Vagina (tissue), 2 donors: Measurements from ENCODE around the gene TUBGCP2.

ENCODE experiments used
- POLR2A ChIP-seq, 2 donors: fragments of 450-650 bp; IDR thresholded peaks; one replicate each; pipeline ENCODE4 v1.6.1; 2017; ENCODE audit warnings: antibody characterized with exemption in 2 of 2, mild to moderate bottlenecking in 2 of 2, moderate library complexity in 2 of 2
- TF ChIP-seq, protein P1 (sequence below), 3 experiments: fragments of 450-650 bp in 2 of 3; fragments of 200-600 bp in 1 of 3; sonication (generic) in 1 of 3; IDR thresholded peaks; one replicate each; pipeline ENCODE4 v1.5.1; 2017 to 2019; ENCODE audit warnings: antibody characterized with exemption in 3 of 3, mild to moderate bottlenecking in 2 of 3, moderate library complexity in 2 of 3

DNA sequence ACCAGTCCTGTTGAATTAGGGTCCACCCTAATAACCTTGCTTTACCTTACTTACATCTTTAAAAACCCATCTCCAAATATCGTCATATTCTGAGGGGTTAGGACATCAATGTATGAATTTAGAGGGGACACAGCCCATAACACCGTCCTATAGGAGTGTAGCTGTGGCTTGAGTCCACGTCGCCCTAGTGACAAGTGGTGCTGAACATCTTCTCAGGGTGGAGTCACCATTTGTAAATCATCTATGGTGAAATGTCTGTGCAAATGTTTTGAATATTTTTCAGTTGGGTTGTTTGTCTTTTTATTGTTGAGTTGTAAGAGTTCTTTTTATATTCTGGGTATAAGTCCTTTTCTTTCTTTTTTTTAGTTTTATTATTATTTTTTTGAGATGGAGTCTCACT, 33.3 kb upstream of the TUBGCP2 start:
- TF ChIP-seq, protein P1, sequence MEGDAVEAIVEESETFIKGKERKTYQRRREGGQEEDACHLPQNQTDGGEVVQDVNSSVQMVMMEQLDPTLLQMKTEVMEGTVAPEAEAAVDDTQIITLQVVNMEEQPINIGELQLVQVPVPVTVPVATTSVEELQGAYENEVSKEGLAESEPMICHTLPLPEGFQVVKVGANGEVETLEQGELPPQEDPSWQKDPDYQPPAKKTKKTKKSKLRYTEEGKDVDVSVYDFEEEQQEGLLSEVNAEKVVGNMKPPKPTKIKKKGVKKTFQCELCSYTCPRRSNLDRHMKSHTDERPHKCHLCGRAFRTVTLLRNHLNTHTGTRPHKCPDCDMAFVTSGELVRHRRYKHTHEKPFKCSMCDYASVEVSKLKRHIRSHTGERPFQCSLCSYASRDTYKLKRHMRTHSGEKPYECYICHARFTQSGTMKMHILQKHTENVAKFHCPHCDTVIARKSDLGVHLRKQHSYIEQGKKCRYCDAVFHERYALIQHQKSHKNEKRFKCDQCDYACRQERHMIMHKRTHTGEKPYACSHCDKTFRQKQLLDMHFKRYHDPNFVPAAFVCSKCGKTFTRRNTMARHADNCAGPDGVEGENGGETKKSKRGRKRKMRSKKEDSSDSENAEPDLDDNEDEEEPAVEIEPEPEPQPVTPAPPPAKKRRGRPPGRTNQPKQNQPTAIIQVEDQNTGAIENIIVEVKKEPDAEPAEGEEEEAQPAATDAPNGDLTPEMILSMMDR (IDR thresholded peaks at IDR 0.05), result no peak
- TF ChIP-seq POLR2A (IDR thresholded peaks at IDR 0.05), result no peak
